ENCODE results near the gene ANKRD35.
"Not testable (repeated sequence)": the region's sequence is repeated elsewhere in the genome, so short reads cannot be mapped to it uniquely, and the experiment has no call there.

The ANKRD35 gene

DNA sequence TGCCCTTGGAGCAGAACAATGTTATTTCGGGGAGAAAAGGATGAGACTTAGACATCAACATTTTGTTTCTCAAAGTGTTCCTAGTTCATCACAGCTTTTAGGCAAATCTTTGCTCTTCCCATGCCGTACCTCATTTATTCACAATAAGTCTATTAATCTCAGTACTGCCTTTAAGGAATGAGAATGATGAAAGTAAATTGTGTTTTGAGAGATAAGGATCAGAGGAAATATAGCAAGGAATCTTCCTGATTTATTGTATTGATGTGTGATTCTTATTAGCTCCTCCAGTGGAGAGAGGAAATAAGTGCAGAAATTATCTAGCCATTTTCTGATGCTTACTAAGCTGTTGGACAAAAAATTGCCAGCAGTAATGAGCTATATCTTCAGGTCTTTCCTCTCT, 59.6 kb downstream of the ANKRD35 start:
- no peak for DNase-seq (ENCODE audit: low read depth)
- TF ChIP-seq, protein P1, sequence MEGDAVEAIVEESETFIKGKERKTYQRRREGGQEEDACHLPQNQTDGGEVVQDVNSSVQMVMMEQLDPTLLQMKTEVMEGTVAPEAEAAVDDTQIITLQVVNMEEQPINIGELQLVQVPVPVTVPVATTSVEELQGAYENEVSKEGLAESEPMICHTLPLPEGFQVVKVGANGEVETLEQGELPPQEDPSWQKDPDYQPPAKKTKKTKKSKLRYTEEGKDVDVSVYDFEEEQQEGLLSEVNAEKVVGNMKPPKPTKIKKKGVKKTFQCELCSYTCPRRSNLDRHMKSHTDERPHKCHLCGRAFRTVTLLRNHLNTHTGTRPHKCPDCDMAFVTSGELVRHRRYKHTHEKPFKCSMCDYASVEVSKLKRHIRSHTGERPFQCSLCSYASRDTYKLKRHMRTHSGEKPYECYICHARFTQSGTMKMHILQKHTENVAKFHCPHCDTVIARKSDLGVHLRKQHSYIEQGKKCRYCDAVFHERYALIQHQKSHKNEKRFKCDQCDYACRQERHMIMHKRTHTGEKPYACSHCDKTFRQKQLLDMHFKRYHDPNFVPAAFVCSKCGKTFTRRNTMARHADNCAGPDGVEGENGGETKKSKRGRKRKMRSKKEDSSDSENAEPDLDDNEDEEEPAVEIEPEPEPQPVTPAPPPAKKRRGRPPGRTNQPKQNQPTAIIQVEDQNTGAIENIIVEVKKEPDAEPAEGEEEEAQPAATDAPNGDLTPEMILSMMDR (IDR thresholded peaks at IDR 0.05; ENCODE audit: low read depth, low read length) = no peak
- TF ChIP-seq, protein P2, sequence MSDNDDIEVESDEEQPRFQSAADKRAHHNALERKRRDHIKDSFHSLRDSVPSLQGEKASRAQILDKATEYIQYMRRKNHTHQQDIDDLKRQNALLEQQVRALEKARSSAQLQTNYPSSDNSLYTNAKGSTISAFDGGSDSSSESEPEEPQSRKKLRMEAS (IDR thresholded peaks at IDR 0.05; ENCODE audit: low read depth, low read length) = no peak
- TF ChIP-seq POLR2A (IDR thresholded peaks at IDR 0.05; ENCODE audit: extremely low read depth, insufficient read length) = no peak
- peak overlapping the region; percentile 99 for H3K4me3 ChIP-seq (ENCODE audit: low read depth, low read length)

DNA sequence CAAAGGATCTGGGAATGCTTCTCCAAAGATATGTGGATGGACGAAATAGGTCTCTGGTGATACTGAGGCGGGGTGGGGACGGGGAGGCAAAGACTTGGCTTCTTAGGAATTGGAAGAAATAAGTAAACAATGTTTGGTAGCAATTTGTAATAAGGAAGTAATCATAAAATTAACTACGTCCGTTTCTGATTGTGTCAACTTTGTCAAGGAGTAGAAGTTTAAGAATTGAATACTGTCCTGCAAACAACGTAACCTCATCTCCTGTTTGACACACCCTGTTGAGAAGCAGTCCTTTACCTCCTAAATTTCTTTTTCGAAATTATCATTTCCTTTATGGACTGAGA, 61.2 kb downstream of the ANKRD35 start:
- TF ChIP-seq MYC (IDR thresholded peaks at IDR 0.05; ENCODE audit: low read depth, low read length) (no peak), POLR2A (IDR thresholded peaks at IDR 0.05; ENCODE audit: extremely low read depth, insufficient read length) (no peak)
- TF ChIP-seq, protein P1 (IDR thresholded peaks at IDR 0.05; ENCODE audit: low read depth, low read length) = no peak
- TF ChIP-seq, protein P2 (IDR thresholded peaks at IDR 0.05; ENCODE audit: low read depth, low read length) = no peak
- H3K4me3 ChIP-seq (ENCODE audit: low read depth, low read length) = peak overlapping the region; percentile 99
- no peak for DNase-seq (ENCODE audit: low read depth)

DNA sequence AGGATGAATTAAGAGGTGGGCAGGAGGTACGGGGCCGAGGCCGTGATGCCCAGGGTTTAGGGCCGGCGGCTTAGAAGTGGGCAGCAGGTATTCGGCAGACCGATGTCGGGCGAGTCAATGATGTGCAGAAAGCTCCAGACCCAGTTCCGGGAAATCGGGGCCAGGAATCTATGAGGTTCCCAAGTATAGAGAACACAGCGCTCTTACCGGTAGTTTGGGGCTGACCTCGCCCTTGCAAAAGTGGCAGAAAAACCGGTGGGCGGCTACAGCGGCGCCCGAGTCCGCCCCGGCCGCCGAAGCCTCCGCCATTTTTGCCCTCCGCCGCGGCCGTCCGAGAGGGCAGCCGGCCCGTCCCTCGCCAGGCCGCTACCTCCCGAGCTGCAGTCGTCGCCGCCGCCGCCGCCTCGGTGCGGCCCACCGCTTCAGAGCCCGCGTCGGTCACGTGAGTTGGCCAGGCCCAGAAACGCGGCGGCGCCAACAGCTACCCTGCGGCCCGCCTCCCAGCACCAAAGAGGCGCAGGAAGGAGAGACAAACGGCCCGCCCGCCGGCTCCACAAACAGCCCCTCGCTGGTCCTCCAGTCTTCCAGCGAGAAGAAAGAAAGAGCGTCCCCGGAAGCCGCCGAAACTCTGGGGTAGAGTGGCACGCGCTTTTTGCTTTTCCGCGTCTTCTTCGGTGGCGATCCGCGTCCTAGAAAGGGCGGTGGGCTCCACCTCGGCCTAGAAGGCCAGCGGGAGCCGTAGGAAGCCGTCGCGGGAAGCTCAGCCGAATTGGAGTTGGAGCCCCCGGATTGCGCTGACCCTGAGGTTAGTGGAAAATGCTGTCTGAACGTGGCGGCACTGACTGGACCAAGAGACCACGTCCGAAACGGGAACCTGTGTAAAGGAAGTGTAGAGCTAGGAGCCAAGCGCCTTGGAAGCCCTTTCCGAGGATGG, 61.8 kb downstream of the ANKRD35 start, which contains the start of the genes POLR3C and RNF115:
TSS of gene POLR3C (plus strand) at position 636 of the 934 bp plus-strand sequence. CDS start 1,577 bp downstream, outside the sequence.
TSS of gene RNF115 (minus strand) at position 531 of the 934 bp plus-strand sequence. CDS start at position 309, 222 bp downstream.
- TF ChIP-seq POLR2A (IDR thresholded peaks at IDR 0.05; ENCODE audit: extremely low read depth, insufficient read length) (peak; percentile 79), MYC (IDR thresholded peaks at IDR 0.05; ENCODE audit: low read depth, low read length) (peak; percentile 94)
- TF ChIP-seq, protein P1 (IDR thresholded peaks at IDR 0.05; ENCODE audit: low read depth, low read length) = no peak
- TF ChIP-seq, protein P2 (IDR thresholded peaks at IDR 0.05; ENCODE audit: low read depth, low read length) = peak; percentile 82
- DNase-seq (ENCODE audit: low read depth) = peak; percentile 95
- H3K4me3 ChIP-seq (ENCODE audit: low read depth, low read length) = peak within 1 kb of the TSS; percentile 99

DNA sequence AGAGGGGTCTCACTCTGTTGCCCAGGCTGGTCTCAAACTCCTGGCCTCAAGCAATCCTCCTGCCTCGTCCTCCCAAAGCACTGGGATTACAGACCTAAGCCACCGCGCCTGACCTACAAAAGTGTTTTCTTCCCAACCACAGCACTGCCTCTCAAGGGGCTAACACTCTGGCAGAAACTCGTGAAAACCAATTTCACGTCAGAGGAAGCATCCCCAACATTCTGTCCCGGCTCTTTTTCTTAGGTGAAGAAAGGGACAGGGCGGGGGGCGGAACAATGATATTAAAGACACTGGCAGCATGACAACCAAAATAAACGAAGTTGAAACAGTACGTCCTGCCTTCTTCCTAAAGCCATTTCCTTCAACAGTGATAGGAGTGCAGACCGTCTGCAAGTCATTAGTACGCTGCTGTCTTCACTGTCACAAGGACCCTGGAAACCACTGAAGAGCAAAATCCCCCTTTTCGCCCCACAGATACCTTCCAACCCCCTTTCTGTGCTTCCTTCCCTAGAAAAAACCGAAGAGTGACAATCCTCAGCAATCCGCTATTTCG, 62.8 kb downstream of the ANKRD35 start:
- H3K4me3 ChIP-seq (ENCODE audit: low read depth, low read length) = peak overlapping the region; percentile 23
- not testable (repeated sequence) for DNase-seq (ENCODE audit: low read depth)

DNA sequence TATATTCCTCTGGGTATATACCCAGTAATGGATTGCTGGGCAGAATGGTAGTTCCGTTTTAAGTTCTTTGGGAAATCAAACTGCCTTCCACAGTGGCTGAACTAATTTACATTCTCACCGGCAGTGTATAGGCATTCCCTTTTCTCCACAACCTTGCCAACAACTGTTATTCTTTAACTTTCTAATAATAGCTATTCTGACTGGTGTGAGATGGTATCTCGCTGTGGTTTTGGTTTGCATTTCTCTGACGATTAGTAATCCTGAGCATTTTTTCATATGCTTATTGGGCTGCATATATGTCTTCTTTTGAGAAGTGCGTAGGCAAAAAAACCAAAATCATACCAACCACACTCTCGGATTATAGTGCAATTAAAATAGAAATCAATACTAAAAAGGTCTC, 67.6 kb downstream of the ANKRD35 start:
- H3K4me3 ChIP-seq (ENCODE audit: low read depth, low read length); DNase-seq (ENCODE audit: low read depth): not testable (repeated sequence)

Data from NB4 (cell line).